HG02610 (cell line): ENCODE results near the gene RBM15.

Experiments used
- ATAC-seq: cut with Tn5 transposase; IDR thresholded peaks from one replicate; pipeline ENCODE4 v1.9.1; 2021; ENCODE audit warnings: mild to moderate bottlenecking, moderate library complexity; ENCODE audit not compliant: unreplicated experiment

Gene RBM15

GRCh38 chr1:110338886-110339406 lies at the start of gene RBM15:
Gene RBM15, plus strand, starts transcription at chr1:110339377. Its CDS starts 29 bp downstream, at chr1:110339406.
- ATAC-seq, result peak; percentile 78

GRCh38 chr1:110291241-110292030 lies 47.7 kb upstream of the RBM15 start:
- no peak for ATAC-seq

GRCh38 chr1:110292031-110292741 lies 47.0 kb upstream of the RBM15 start:
- ATAC-seq, result no peak

- ATAC-seq, result no peak
Measured at GRCh38 chr1:110293601-110294104, 45.5 kb upstream of the RBM15 start.

- no peak for ATAC-seq
Measured at GRCh38 chr1:110294308-110294707, 44.9 kb upstream of the RBM15 start.

- no peak for ATAC-seq
Measured at GRCh38 chr1:110298991-110299390, 40.2 kb upstream of the RBM15 start.

GRCh38 chr1:110300412-110301085 lies 38.6 kb upstream of the RBM15 start:
- no peak for ATAC-seq

GRCh38 chr1:110302836-110303235 lies 36.3 kb upstream of the RBM15 start:
- no peak for ATAC-seq

- no peak for ATAC-seq
Measured at GRCh38 chr1:110305900-110306420, 33.2 kb upstream of the RBM15 start.

- no peak for ATAC-seq
Measured at GRCh38 chr1:110307239-110307974, 31.8 kb upstream of the RBM15 start.

GRCh38 chr1:110308247-110308646 lies 30.9 kb upstream of the RBM15 start:
- ATAC-seq, result no peak

- no peak for ATAC-seq
Measured at GRCh38 chr1:110309139-110309538, 30.0 kb upstream of the RBM15 start.

GRCh38 chr1:110309767-110310166 lies 29.4 kb upstream of the RBM15 start:
- ATAC-seq, result no peak

- no peak for ATAC-seq
Measured at GRCh38 chr1:110310300-110310699, 28.9 kb upstream of the RBM15 start.

GRCh38 chr1:110312188-110313121 lies 26.7 kb upstream of the RBM15 start:
- ATAC-seq, result peak; percentile 60

- ATAC-seq, result no peak
Measured at GRCh38 chr1:110316735-110317134, 22.4 kb upstream of the RBM15 start.

- no peak for ATAC-seq
Measured at GRCh38 chr1:110318046-110318445, 21.1 kb upstream of the RBM15 start.

- ATAC-seq, result no peak
Measured at GRCh38 chr1:110319332-110320167, 19.6 kb upstream of the RBM15 start.
